Endothelial cell (in vitro differentiated cells): Measurements from ENCODE around the gene LHFPL5. TPM values are rescaled to one million over a fixed set of nuclear protein-coding genes. Genes with fewer than 3 reads are reported as not detected.

ENCODE experiments used
- DNase-seq: peaks from one replicate; pipeline ENCODE4 v3.0.0; 2021; ENCODE audit warnings: low spot score
- H3K27ac Mint-ChIP-seq: one replicate; pipeline ENCODE4 v1.8.0; 2021; ENCODE audit warnings: mixed read lengths, inconsistent platforms; ENCODE audit not compliant: unreplicated experiment
- H3K27me3 Mint-ChIP-seq: one replicate; pipeline ENCODE4 v1.8.0; 2021; ENCODE audit warnings: mild to moderate bottlenecking, moderate library complexity, mixed read lengths, inconsistent platforms; ENCODE audit not compliant: unreplicated experiment
- H3K36me3 Mint-ChIP-seq: one replicate; pipeline ENCODE4 v1.8.0; 2021; ENCODE audit warnings: mild to moderate bottlenecking, low read depth, mixed read lengths, inconsistent platforms; ENCODE audit not compliant: unreplicated experiment
- H3K4me1 Mint-ChIP-seq: one replicate; pipeline ENCODE4 v1.8.0; 2021; ENCODE audit warnings: mild to moderate bottlenecking, mixed read lengths, inconsistent platforms; ENCODE audit not compliant: unreplicated experiment
- H3K4me3 Mint-ChIP-seq: one replicate; pipeline ENCODE4 v1.8.0; 2021; ENCODE audit warnings: mild to moderate bottlenecking, mixed read lengths, inconsistent platforms; ENCODE audit not compliant: unreplicated experiment
- H3K9me3 Mint-ChIP-seq: one replicate; pipeline ENCODE4 v1.8.0; 2021; ENCODE audit warnings: mixed read lengths, inconsistent platforms; ENCODE audit not compliant: unreplicated experiment
- CTCF ChIP-seq: fragments of 200-600 bp; sonication (generic); IDR thresholded peaks from one replicate; pipeline ENCODE4 v1.5.0; 2021; ENCODE audit warnings: antibody characterized with exemption; ENCODE audit not compliant: unreplicated experiment
- total RNA-seq: library from RNA; stranded (reverse); fragmentation: NEBNext Ultra II Directional; extraction: Animal tissue kit (Norgen Biotek cat#: 25700); gene quantifications from one replicate; pipeline ENCODE4 v1.2.1, GENCODE V29; 2021; ENCODE audit not compliant: unreplicated experiment

The LHFPL5 gene
- total RNA-seq, 1 donor from 2014 or later, result not detected

GRCh38 chr6:35790683-35791082 lies 14.5 kb upstream of the LHFPL5 start:
- DNase-seq, result no peak
- no peaks in the 10 kb centered on the region for H3K4me1 Mint-ChIP-seq
- no peaks in the 10 kb centered on the region for H3K9me3 Mint-ChIP-seq
- no peak overlapping the region for H3K4me3 Mint-ChIP-seq
- no peak for TF ChIP-seq CTCF
- H3K36me3 Mint-ChIP-seq, result no peaks in the 10 kb centered on the region
- no peak overlapping the region for H3K27ac Mint-ChIP-seq
- H3K27me3 Mint-ChIP-seq, result peaks cover 9% of the 10 kb centered on the region

GRCh38 chr6:35794536-35795452 lies 10.4 kb upstream of the LHFPL5 start:
- Mint-ChIP-seq H3K36me3 (no peaks in the 10 kb centered on the region), H3K9me3 (no peaks in the 10 kb centered on the region), H3K27ac (no peak overlapping the region), H3K4me1 (peaks cover 12% of the 10 kb centered on the region), H3K4me3 (no peak overlapping the region), H3K27me3 (peaks cover 11% of the 10 kb centered on the region)
- no peak for TF ChIP-seq CTCF
- DNase-seq, result no peak

- Mint-ChIP-seq H3K27ac (no peak overlapping the region), H3K4me1 (peaks cover 12% of the 10 kb centered on the region), H3K9me3 (no peaks in the 10 kb centered on the region), H3K4me3 (no peak overlapping the region), H3K36me3 (no peaks in the 10 kb centered on the region), H3K27me3 (peaks cover 8% of the 10 kb centered on the region)
- no peak for TF ChIP-seq CTCF
- DNase-seq, result no peak
Measured at GRCh38 chr6:35795453-35796071, 9.6 kb upstream of the LHFPL5 start.

GRCh38 chr6:35796236-35796635 lies 8.9 kb upstream of the LHFPL5 start:
- Mint-ChIP-seq H3K4me1 (peaks cover 12% of the 10 kb centered on the region), H3K27ac (no peak overlapping the region), H3K27me3 (peaks cover 8% of the 10 kb centered on the region), H3K4me3 (no peak overlapping the region), H3K9me3 (no peaks in the 10 kb centered on the region), H3K36me3 (no peaks in the 10 kb centered on the region)
- DNase-seq, result no peak
- no peak for TF ChIP-seq CTCF
